HG02938 (cell line): ENCODE results near the gene ROCK2.
"Not testable (repeated sequence)": the region's sequence is repeated elsewhere in the genome, so short reads cannot be mapped to it uniquely, and the experiment has no call there.

Source experiments
- ATAC-seq: cut with Tn5 transposase; IDR thresholded peaks from one replicate; pipeline ENCODE4 v1.9.1; 2021; ENCODE audit warnings: mild to moderate bottlenecking, moderate library complexity; ENCODE audit not compliant: unreplicated experiment

ROCK2 gene

DNA sequence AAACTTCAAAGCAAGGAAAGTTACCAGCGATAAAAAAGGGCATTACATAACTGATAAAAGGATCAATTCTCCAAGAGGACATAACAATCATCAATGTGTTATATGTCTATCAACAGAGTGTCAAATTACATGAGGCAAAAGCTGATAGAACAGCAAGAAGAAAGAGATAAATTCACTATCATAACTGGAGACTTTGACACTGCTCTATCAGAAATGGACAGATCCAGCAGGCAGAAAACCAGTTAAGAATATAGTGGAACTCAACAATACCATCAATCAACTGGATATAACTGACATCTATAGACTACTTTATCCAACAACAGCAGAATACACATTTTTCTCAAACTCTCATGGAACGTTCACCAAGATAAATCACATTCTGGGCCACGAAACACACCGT is 65.0 kb downstream of the ROCK2 start:
- ATAC-seq: no peak

DNA sequence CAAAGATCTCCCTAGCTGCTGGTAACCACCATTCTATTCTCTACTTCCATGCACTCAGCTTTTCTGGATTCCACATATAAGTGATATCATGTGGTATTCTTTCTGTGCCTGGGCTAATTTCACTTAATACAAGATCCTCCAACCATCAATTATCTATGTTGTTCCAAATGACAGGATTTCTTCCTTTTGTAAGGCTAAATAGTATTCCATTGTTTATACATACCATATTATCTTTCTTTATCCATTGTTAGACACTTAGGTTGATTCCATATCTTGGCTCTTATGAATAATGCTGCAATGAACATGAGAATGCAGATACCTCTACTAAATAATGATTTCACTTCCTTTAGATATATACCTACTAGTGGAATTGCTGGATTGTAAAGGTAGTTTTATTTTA is 66.2 kb downstream of the ROCK2 start:
- ATAC-seq: no peak

DNA sequence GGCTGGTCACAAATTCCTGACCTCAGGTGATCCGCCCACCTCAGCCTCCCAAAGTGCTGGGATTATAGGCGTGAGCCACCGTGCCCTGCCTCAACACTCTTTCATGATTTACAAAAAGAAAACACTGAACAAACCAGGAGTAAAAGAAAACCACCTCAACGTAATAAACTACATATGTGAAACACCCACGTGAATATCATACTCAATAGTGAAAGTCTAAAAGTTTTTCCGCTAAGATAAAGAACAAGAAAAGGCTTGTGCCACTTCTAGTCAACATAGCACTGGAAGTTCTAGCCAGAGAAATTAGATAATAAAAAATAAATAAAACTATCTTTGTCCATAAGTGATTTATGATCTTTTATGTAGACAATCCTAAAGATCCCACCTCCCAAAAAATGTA is 68.5 kb downstream of the ROCK2 start:
- ATAC-seq: no peak

DNA sequence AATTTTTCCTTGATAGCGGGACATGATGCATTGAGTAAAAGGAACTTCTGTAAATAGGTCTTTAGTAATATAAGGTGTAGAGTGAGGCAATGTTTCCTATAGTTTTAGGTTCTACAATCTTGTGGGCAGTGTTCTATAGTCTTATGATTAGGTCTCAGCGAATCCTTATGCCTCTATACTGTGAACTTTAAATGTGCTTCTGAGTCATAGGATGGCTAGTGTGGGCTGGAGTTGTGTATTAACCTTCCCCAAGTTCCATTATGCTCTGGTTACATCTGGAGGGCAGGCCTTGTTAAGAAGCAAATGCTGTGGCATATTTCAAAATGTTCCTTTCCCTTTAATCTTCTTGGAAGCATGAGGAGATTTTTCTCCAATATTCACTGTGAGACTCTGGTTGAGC is 73.5 kb downstream of the ROCK2 start:
- ATAC-seq: no peak

DNA sequence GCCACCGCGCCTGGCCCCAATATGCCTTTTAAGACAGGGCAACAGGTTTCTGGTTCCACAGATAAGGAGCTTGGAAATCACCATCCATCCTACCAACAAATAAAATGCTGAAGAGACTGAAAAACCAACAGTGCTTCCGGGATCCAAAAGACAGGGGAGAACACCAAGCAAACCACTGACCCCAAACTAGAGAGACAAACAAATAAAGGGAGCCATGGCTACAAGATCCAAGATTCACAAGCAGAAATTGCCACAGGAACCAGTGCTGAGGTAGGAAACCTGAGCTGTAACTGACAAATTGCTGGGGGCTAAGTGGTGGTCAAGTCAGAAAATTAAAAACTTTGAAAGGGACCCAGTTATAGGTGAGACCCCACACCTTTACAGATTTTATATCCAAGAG is 76.5 kb downstream of the ROCK2 start:
- no peak for ATAC-seq

DNA sequence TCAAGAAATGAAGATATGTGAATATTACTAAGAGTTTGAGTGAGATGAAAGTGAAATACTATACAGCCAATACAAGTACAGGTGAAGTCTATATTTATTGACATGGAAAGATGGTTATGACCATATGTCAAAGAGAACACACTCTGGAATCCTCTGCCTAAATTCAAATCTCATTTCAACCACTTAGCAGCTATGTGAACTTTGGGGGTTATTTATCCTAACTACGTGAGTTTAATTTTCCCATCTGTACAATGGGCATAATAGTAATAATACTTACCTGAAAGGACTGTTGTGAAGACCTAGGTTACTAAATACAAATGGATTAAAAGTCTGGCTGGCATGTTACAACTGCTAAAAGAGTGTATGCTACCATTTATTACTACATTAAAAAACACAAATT is 79.6 kb downstream of the ROCK2 start:
- ATAC-seq: no peak

DNA sequence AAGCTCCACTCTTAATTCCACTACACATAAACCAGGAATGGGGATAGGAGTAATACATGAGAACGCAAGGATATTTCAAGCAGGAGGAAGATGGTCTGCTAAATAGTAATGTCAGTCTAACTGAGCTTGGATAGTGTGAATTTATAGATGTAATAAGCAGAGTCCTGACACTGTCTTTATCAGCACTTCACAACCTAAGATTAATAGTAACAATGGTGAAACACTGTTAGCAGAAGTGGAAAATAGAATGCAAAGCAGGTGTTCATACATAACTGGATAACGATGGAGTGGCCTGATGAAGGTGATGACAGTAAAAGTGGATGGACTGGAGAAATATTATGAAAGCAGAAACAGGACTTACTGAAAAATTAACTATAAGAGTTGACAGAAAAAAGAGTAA is 80.4 kb downstream of the ROCK2 start:
- ATAC-seq: no peak

DNA sequence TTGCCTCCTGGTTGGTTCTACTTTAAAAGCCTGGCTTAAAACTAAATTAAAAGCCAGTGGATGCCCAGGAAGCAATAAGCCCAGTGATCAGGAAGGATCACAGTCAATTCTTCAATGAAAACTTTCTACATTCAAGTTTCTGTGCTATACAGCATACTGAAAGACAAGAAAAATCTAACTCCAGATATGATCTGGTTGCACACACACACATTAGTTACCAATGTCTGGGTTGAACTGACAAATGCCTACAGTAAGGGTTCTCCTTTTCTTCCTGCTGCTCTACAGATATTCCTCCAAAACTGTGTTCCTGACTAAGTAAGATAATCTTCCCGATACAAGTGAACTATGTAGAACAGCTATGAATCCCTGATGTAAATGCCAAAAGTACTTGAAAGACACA is 81.3 kb downstream of the ROCK2 start:
- no peak for ATAC-seq

DNA sequence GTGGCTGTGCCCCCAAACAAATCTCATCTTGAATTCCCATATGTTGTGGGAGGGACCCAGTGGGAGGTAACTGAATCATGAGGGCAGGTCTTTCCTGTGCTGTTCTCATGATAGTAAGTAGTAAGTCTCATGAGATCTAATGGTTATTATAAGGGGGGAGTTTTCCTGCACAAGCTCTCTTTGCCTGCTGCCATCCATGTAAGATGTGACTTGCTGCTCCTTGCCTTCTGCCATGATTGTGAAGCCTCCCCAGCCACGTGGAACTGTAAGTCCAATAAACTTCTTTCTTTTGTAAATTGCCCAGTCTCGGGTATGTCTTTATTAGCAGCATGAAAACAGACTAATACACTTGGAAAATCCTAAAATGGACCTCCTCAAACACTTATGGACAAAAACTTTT is 82.0 kb downstream of the ROCK2 start:
- ATAC-seq: not testable (repeated sequence)

DNA sequence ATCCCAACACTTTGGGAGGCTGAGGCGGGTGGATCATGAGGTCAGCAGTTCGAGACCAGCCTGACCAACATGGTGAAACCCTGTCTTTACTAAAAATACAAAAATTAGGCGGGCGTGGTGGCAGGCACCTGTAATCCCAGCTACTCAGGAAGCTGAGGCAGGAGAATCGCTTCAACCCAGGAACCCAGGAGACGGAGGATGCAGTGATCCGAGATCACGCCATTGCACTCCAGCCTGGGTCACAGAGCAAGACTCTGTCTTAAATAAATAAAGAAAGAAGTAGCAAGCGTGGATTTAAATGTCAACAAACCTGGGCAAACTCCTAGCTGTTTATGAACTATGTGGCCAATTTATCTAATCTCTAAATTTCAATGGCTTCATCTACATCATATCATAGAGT is 82.9 kb downstream of the ROCK2 start:
- ATAC-seq: not testable (repeated sequence)

DNA sequence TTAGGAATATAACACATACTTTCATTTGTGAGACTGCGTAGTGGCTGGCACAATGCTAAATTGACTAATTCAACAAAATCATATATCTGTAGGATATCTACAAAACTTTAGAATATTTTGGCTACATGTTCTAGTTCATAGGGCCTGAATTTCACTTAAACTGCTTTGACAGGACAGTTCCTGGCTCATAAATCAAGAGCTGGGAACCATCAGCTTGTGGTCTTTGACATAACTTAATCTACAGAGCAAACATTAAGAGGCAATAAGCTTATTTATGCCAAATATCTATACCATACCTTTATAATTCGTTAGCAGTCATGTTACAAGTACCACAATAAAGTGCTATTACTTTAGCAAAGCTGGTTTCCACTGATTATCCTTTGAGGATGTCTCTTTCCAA is 83.5 kb downstream of the ROCK2 start:
- ATAC-seq: no peak

DNA sequence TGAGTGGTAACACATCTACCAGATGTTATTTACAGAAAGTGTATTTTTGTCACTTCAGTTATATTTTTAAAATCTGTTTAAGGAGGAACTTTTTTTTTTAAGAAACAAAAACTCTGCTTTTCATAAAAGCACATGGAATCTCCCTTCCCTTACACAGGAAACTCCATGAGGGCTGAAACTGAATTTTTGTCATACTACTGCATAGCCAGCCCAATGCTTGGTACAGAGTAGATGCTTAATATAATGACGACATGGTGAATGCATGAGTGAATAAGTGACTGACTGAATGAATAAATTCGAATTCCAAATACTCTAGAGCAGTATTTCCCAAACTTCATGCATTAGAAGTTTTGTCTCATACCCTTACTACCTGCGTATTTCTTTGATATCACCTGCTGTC is 86.5 kb downstream of the ROCK2 start:
- no peak for ATAC-seq

DNA sequence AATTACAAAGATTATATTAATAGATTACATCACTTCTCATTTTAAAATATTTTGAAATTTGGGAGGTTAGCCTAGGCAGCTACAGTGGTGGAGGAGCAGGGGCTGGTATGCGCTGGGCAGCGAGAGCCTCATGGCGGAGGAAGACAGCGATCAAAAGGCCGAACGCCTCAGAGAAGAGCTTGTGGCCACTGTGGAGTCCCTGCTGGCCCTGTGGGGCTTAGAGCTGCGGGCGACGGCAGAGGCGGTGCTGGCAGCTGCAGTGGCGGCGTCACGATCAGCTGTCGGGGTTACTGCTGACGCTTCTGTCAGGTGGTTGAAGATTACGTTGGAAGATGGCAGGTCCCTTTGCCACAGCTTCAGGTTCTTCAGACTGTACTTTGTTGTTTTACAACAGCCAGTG is 87.4 kb downstream of the ROCK2 start:
- no peak for ATAC-seq

DNA sequence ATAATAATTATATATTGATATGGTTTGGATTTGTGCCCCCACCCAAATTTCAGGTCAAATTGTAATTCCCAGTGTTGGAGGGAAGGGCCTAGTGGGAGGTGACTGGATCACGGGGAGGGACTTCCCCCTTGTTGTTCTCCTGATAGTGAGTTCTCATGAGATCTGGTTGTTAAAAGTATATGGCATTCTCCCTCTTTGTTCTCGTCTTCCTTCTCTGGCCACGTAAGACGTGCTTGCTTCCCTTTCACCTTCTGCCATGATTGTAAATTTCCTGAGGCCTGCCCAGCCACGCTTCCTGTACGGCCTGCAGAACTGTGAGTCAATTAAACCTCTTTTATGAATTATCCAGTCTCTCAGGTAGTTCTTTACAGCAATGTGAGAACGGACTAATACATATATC is 88.3 kb downstream of the ROCK2 start:
- no peak for ATAC-seq

DNA sequence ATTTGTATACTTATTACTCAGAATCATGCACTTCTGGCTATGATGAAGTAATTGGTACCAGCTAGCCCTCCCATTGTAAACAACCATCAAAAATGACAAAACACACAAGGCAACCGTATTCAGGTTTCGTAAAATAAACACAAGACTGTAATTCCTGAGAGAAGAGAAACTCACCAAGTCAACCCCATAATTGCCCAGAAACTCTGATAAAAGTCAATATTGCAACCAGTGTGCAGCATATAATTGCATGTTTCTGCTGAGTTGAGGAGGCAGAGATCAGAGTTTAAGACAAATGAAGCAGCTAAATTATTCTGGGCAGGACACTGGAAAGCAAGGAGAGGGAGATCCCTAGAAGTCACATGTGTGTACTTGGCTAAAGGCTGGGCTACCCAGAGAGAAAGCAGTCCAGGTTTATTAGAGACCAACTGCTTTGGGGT is 90.3 kb downstream of the ROCK2 start:
- no peak for ATAC-seq

DNA sequence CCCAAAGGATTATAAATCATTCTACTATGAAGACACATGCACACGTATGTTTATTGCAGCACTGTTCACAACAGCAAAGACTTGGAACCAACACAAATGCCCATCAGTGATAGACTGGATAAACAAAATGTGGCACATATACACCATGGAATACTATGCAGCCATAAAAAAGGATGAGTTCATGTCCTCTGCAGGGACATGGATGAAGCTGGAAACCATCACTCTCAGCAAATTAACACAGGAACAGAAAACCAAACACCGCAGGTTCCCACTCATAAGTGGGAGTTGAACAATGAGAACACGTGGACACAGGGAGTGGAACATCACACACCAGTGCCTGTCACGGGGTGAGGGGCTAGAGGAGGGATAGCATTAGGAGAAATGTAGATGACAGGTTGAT is 92.0 kb downstream of the ROCK2 start:
- not testable (repeated sequence) for ATAC-seq

DNA sequence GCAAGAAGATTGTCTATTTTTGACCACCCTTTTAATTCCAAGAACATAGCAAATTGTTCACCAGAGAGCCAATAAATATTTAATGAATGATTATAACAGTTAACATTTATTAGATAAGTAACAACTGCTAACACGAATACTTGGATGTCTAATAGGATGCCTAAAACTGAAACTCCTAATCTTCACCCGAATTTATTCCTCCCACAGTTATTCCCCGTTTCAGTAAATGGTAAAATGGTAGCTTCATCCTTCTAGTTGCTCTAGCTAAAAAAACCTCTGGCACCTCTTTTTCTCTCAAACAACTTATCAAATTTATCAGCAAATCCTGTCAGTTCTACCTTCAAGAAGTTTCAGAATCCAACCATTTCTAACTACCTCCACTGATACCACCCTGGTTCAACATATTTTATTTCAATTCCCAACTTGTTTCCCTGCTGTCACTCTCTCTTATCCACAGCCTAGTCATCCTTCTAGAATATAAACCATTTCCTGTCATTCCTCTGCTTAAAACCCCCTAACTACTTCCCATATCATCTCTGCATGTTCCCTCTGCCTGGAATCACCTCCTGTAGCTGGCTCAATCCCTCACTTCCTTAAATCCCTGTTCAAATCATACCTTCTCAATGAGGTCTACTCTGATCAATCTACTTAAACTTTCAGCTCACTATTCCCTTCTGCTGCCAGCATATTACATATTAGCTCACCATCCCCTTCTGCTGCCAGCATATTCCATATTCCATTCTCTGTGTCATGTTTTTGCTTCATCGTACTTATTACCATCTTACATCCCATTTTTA is 93.8 kb downstream of the ROCK2 start:
- no peak for ATAC-seq

DNA sequence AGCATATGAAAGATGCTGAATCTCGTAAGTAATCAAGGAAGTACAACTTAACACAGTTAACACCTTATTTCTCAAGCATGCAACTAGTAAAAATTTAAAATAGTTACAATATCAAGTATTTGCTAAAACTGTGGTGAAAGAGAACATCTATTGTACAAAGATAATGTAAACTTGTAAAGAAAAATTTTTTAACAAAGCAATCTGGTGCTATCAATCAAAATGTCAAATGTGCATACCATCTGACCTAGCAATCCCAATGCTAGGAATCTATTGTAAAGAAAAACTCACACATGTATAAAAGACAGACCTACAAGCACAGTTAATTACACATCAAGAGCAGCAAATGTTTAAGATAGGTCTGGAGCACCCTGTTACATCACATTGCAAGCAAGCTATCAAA is 99.1 kb downstream of the ROCK2 start:
- no peak for ATAC-seq

DNA sequence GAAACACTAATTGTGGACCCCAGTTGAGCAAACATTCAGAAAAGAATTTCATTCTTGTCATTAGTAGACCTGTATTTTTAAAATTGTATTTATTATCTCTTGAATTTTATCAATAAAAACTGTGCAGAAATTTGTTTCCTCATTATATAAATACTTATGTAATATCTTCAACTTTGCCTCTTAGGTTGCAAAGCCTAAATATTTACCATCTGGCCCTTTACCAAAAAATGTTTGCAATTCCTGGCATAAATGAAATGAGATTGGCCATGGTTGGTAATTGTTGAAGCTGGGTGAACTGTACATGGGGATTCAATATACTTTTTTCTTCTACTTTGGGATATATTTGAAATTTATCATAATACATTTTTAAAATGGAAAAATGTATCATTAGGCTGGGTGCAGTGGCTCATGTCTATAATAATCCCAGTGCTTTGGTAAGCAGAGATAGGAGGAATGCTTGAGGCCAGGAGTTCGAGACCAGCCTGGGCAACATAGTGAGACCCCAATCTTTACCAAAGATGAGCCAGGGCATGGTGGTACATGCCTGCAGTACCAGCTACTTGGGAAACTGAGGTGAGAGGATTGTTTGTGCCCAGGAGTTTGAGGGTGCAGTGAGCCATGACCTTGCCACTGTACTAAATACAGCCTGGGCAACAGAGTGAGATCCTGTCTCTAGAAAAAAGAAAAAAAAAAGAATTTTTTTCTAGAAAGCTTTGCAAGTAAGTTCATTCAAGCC is 100.2 kb downstream of the ROCK2 start:
- ATAC-seq: no peak

DNA sequence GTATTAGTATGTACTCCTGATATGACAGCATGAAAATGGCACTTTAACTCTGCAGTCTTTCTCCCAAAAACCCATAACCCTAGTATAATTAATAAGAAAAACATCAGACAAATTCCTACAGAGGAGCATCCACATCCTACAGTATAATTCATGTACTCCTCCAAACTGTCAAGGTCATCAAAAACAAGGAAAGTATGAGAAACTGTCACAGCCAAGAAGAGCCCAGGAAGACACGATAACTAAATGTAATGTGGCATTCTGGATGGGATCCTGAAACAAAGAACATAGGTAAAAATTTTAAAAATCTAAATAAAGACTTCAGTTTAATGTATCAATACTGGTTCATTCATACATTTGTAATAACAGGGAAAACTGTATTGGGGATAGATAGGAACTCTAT is 100.9 kb downstream of the ROCK2 start:
- no peak for ATAC-seq

DNA sequence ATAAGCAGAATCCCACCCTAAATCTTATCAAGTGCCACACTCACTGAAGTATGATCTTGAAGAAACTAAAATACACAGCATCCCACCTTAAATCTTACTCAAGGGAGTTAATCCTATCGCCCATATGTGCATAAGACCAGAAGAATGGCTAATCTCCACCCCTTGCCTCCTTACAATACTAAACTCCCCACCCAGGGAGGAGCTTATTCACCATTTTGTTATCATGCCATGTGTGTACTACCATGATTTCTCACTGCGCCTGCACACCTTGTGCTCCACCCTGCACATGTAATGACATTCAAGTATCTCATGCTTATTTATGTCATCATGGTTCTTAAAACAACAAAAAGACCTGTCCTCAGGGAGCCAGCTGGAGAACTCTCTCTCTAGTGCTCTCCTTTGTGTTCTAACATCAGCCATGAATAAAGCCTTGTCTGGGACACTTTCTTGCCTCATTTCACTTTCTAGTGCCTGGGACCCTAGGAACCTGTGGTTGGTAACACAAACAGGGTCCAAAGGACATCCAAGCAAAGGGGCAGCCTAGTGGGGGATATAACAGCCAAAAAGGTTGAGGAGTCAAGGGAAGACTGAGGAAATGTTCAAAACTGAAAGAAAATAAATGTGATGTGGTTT is 101.8 kb downstream of the ROCK2 start:
- no peak for ATAC-seq
